ENCODE data around the gene TFAM. TPM values are rescaled to one million over a fixed set of nuclear protein-coding genes. Genes with fewer than 3 reads are reported as not detected.
A peak's percentile ranks its signal among the peaks of the same experiment; 100 is the strongest.
"Not testable (repeated sequence)": the region's sequence is repeated elsewhere in the genome, so short reads cannot be mapped to it uniquely, and the experiment has no call there.

The TFAM gene
- total RNA-seq, 1 donor from 2014 or later = 33.2 TPM

DNA sequence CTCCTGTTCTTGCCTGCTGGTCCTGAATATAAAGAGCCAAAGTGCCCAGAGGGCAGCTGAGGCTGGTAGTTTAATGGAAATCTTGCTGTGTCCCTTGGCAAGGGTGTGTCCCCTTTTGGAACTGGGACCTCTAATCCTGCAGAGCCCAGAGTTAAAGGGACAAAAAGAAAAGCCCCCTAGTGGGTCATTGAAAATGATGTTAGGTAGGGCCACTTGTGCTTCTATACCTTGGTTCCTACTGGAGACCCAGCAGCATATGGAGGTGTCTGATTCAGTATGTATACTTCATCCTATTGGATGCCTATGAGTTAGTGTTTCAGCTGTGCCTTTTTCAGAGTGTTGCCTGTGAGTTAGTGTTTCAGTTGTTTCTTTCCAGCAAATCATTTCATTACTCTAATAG lies 30.5 kb downstream of the TFAM start:
- DNase-seq = no peak
- no peak for ATAC-seq
- intact Hi-C loops (cut with micrococcal nuclease) = no loop called here

DNA sequence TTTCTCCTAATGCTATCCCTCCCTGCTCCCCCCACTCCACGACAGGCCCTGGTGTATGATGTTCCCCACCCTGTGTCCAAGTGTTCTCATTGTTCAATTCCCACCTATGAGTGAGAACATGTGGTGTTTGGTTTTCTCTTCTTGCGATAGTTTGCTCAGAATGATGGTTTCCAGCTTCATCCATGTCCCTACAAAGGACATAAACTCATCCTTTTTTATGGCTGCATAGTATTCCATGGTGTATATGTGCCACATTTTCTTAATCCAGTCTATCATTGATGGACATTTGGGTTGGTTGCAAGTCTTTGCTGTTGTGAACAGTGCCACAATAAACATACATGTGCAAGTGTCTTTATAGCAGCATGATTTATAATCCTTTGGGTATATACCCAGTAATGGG lies 32.7 kb downstream of the TFAM start:
- intact Hi-C loops (cut with micrococcal nuclease); DNase-seq; ATAC-seq: not testable (repeated sequence)

DNA sequence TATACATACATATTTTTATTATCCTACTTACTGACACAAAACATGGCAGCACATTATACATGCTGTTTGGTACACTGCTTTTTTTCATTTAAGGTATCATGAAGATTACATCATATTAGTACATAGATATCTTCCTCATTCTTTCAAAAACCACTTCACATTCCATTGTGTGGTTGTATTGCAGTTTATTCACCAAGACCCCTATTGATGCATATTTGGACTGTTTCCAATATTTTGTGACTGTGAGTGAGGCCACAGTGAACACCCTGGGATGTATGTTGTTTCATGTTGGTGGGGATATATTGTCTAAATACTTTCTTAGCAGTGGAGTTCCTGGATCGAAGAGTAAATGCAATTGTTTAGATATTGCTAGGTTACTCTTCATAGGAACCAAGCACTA lies 39.0 kb downstream of the TFAM start:
- intact Hi-C loops (cut with micrococcal nuclease) = no loop called here

DNA sequence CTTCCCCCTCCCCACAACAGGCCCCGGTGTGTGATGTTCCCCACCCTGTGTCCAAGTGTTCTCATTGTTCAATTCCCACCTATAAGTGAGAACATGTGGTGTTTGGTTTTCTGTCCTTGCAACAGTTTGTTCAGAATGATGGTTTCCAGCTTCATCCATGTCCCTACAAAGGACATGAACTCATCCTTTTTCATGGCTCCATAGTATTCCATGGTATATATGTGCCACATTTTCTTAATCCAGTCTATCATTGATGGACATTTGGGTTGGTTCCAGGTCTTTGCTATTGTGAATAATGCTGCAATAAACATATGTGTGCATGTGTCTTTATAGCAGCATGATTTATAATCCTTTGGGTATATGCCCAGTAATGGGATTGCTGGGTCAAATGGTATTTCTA lies 43.2 kb downstream of the TFAM start:
- ATAC-seq; DNase-seq; intact Hi-C loops (cut with micrococcal nuclease): not testable (repeated sequence)

More for the DNA sequence above, 39.0 kb downstream of the TFAM start:
- ATAC-seq (no peak), DNase-seq (no peak)

DNA sequence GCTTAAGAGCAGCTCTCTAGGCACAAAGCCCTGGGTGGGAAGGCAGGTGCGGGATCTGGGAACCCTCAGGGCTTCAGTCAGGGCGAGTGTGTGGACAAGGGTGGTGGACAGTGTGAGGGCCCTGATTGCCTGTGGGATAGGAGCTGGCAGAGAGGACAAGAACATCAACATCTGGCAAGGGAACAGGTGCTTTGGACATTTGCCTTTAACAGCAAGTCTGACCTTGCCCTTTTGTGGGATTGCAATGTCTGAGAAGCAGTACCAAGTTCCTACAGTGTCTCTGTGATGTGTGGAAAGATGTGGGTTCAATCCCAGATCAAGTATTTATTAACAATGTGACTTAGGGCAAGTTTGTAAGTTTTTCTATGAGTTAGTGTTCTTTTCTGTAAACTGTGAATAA lies 46.7 kb downstream of the TFAM start:
- ATAC-seq = no peak
- intact Hi-C loops (cut with micrococcal nuclease) = no loop called here
- no peak for DNase-seq

- no peak for ATAC-seq
- intact Hi-C loops (cut with micrococcal nuclease) = no loop called here
- no peak for DNase-seq
Measured at GRCh38 chr10:58433066-58433465, 47.9 kb downstream of the TFAM start.

DNA sequence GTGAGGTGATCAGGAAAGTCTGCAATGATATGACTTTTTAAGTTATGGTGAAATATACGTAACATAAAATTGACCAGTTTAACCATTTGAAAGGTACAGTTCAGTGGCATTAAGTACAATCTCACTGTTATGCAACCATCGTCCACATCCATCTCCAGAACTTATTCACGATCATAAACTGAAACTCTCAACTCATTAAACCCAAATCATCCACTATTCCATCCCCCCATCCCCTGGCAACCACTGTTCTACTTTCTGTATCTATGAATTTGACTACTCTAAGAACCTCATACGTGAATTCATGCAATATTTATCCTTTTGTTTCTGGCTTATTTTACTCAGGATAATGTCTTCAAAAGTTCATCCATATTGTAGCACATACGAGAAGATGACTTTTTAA lies 48.4 kb downstream of the TFAM start:
- DNase-seq = no peak
- no peak for ATAC-seq
- intact Hi-C loops (cut with micrococcal nuclease) = no loop called here

GRCh38 chr10:58435297-58435985 lies 50.2 kb downstream of the TFAM start:
- DNase-seq (peak; percentile 34), ATAC-seq (peak; percentile 77)
- intact Hi-C loops (cut with micrococcal nuclease) = no loop called here

DNA sequence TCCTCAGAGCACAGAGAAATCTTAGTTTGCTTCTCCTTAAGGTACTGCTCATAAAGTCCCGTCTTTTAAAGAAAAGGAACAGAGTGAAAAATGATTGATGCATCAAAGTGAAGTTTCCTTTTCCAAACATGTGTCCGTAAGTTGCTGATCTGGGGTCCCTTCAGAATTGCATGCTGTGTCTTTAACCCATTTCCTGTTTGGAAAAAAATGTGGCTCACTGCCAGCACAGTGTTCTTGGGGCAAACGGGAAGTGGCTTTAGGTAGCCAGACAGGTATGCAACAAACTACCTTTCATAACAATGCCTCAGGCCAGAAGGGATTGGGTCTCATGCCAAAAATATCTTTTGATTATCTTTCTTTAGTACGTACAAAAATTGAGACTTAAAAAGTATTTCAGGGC lies 50.9 kb downstream of the TFAM start:
- intact Hi-C loops (cut with micrococcal nuclease) = no loop called here
- no peak for DNase-seq

DNA sequence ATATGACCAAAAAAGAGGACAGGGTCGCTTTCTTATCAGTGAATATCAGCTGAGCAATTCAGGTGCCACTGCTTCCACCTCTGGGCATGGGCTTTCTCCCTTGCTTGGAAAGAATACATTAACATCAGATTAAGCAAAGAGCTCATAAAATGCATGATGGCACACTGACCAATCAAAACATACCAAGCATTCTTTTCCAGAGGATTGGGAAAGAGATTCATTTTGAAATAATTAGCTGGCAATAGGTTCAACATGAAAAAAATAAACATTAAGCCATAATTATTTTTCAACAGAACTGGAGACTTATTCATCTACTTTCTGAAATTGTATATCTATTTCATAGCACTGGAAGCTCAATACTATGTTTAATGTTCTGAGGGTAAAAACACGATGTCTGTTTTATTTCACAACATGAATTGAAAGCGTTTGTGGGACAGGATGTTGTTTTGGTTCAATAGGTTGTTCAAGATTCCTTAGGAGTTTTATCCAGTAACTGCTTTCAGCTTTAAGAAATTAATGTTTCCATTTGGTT lies 53.2 kb downstream of the TFAM start:
- DNase-seq = no peak
- ATAC-seq = no peak

More for the DNA sequence above, 50.9 kb downstream of the TFAM start:
- ATAC-seq = no peak

DNA sequence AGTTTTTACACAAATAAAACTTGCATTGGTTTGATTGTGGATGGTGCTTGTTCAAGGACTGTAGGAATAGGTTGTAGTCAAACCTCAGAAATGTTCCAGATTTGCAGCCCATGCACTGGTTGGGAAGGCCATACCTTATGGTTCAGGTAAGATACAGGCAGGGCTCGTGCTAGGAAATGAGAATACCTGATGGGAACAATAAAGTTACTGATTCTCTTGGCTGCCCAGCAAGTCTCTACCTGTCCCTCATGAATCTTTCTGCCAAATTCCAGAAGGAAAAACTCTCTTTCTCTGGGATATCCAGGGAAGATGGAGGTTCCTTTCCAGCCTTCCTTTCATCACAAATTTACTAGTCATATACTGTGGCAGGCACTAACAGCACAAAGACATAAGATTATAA lies 53.8 kb downstream of the TFAM start:
- intact Hi-C loops (cut with micrococcal nuclease) = no loop called here
- ATAC-seq (no peak), DNase-seq (no peak)

More for the DNA sequence above, 53.2 kb downstream of the TFAM start:
- intact Hi-C loops (cut with micrococcal nuclease) = no loop called here

GRCh38 chr10:58439632-58440364 lies 54.6 kb downstream of the TFAM start:
- intact Hi-C loops (cut with micrococcal nuclease) = no loop called here
- no peak for ATAC-seq
- no peak for DNase-seq

DNA sequence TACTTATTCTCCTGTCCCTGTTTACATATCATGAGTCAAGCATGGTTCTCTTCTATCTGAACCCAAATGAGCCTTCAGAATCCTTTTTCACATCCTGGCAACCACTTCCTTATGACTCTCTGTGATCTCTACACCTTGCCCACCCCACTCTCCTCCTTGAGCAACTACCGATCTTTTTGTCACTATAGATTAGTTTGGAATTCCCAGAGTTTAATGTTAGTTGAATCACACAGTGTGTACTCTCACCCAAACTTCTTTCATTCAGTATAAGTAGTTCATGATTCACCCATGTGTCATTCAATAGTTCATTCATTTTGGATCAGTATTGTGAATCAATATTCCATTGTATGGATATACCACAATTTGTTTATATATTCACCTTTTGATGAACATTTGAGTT lies 55.3 kb downstream of the TFAM start:
- intact Hi-C loops (cut with micrococcal nuclease) = no loop called here
- ATAC-seq = no peak

GRCh38 chr10:58444321-58444720 lies 59.1 kb downstream of the TFAM start:
- DNase-seq (no peak), ATAC-seq (no peak)
- intact Hi-C loops (cut with micrococcal nuclease) = no loop called here

More for the DNA sequence above, 55.3 kb downstream of the TFAM start:
- DNase-seq = no peak

DNA sequence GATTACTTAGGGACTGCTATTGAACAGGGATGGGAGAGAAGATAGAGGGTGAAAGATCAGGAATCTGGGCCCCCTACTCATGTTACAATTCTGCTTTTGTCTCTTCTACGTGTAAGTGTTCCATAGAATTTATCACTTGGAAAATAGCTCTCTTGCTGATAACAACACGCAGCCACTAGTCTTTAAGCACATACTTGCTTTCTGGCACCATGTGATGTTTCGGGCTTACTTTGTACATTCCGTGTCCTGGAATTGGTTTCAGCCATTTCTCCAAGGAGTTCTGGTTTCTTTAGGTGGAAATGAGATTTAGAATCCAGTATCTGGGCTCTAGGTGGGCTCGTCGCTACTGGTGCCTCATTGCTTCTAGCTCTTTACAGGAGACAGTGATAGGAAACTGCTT lies 59.7 kb downstream of the TFAM start:
- intact Hi-C loops (cut with micrococcal nuclease) = no loop called here
- ATAC-seq (peak; percentile 38), DNase-seq (no peak)

DNA sequence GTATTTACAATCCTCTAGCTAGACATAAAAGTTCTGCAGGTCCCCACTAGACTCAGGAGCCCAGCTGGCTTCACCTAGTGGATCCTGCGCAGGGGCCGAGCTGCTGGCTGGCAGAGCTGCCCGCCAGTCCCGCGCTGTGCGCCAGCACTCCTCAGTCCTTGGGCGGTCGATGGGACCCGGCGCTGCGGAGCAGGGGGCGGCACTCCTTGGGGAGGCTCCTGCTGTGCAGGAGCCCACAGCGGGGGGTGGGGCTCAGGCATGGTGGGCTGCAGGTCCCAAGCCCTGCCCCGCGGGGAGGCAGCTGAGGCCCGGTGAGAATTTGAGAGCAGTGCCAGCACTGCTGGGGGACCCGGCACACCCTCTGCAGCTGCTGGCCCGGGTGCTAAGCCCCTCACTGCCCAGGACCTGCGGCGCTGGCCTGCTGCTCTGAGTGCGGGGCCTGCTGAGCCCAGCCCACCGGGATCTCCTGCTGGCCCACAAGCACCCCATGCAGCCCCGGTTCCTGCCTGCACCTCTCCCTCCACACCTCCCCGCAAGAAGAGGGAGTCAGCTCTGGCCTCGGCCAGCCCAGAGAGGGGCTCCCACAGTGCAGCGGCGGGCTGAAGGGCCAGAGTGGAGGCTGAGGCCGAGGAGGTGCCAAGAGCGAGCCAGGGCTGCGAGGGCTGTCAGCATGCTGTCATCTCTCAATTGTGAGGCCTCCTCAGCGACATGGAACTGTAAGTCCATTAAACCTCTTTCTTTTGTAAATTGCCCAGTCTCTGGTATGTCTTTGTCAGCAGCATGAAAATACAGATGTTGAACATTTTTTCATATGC lies 63.1 kb downstream of the TFAM start:
- intact Hi-C loops (cut with micrococcal nuclease) = no loop called here
- DNase-seq = no peak
- ATAC-seq = no peak
